Progenitor cell of endocrine pancreas (in vitro differentiated cells): ENCODE results near the gene FAM163A. TPM values are rescaled to one million over a fixed set of nuclear protein-coding genes. Genes with fewer than 3 reads are reported as not detected.
"Not testable (repeated sequence)": the region's sequence is repeated elsewhere in the genome, so short reads cannot be mapped to it uniquely, and the experiment has no call there.

Experiments used
- DNase-seq: peaks from one replicate; pipeline ENCODE4 v3.0.0; 2021; ENCODE audit warnings: low spot score; ENCODE audit not compliant: unreplicated experiment
- H3K27ac Mint-ChIP-seq: 2 replicates; pipeline ENCODE4 v1.8.0; 2021; ENCODE audit warnings: mild to moderate bottlenecking, moderate library complexity, mixed read lengths
- H3K27me3 Mint-ChIP-seq: 2 replicates; pipeline ENCODE4 v1.8.0; 2021; ENCODE audit warnings: mixed read lengths
- H3K36me3 Mint-ChIP-seq: 2 replicates; pipeline ENCODE4 v1.8.0; 2022; ENCODE audit warnings: mixed read lengths; ENCODE audit not compliant: insufficient read depth
- H3K4me1 Mint-ChIP-seq: 2 replicates; pipeline ENCODE4 v1.8.0; 2021; ENCODE audit warnings: low read depth, mixed read lengths
- H3K4me3 Mint-ChIP-seq: 2 replicates; pipeline ENCODE4 v1.8.0; 2021; ENCODE audit warnings: low read depth, mild to moderate bottlenecking, moderate library complexity, mixed read lengths
- H3K9me3 Mint-ChIP-seq: 2 replicates; pipeline ENCODE4 v1.8.0; 2021; ENCODE audit warnings: low read depth, mixed read lengths
- CTCF ChIP-seq: fragments of 200-600 bp; sonication (generic); IDR thresholded peaks from one replicate; pipeline ENCODE4 v1.5.0; 2021; ENCODE audit warnings: antibody characterized with exemption, mild to moderate bottlenecking; ENCODE audit not compliant: unreplicated experiment
- total RNA-seq: library from RNA; stranded (reverse); gene quantifications from 2 replicates; pipeline ENCODE4 v1.2.1, GENCODE V29; 2021

The FAM163A gene
- total RNA-seq, 1 donor from 2014 or later = 1.1 TPM

GRCh38 chr1:179840107-179840506 lies 97.0 kb downstream of the FAM163A start:
- Mint-ChIP-seq H3K4me3 (no peak overlapping the region), H3K9me3 (peaks cover 2% of the 10 kb centered on the region), H3K4me1 (no peaks in the 10 kb centered on the region), H3K27me3 (no peaks in the 10 kb centered on the region), H3K36me3 (peaks cover 11% of the 10 kb centered on the region), H3K27ac (no peak overlapping the region)
- no peak for DNase-seq
- no peak for TF ChIP-seq CTCF

- no peak for DNase-seq
- peaks cover 22% of the 10 kb centered on the region for H3K36me3 Mint-ChIP-seq
- no peaks in the 10 kb centered on the region for H3K9me3 Mint-ChIP-seq
- H3K4me1 Mint-ChIP-seq = no peaks in the 10 kb centered on the region
- no peak overlapping the region for H3K4me3 Mint-ChIP-seq
- no peak overlapping the region for H3K27ac Mint-ChIP-seq
- no peaks in the 10 kb centered on the region for H3K27me3 Mint-ChIP-seq
- TF ChIP-seq CTCF = no peak
Observed at GRCh38 chr1:179848233-179848632, 105.1 kb downstream of the FAM163A start.

GRCh38 chr1:179853102-179853501 lies 110.0 kb downstream of the FAM163A start:
- DNase-seq = no peak
- peaks cover 13% of the 10 kb centered on the region for H3K36me3 Mint-ChIP-seq
- no peak overlapping the region for H3K27ac Mint-ChIP-seq
- H3K9me3 Mint-ChIP-seq = no peaks in the 10 kb centered on the region
- no peak for TF ChIP-seq CTCF
- no peaks in the 10 kb centered on the region for H3K4me1 Mint-ChIP-seq
- H3K27me3 Mint-ChIP-seq = no peaks in the 10 kb centered on the region
- no peak overlapping the region for H3K4me3 Mint-ChIP-seq

GRCh38 chr1:179855831-179856230 lies 112.7 kb downstream of the FAM163A start:
- H3K9me3 Mint-ChIP-seq, H3K36me3 Mint-ChIP-seq, H3K4me1 Mint-ChIP-seq, H3K27ac Mint-ChIP-seq, H3K27me3 Mint-ChIP-seq, H3K4me3 Mint-ChIP-seq, DNase-seq: not testable (repeated sequence)

GRCh38 chr1:179856296-179856695 lies 113.2 kb downstream of the FAM163A start:
- H3K36me3 Mint-ChIP-seq = peaks cover 7% of the 10 kb centered on the region
- H3K9me3 Mint-ChIP-seq = no peaks in the 10 kb centered on the region
- no peak for DNase-seq
- no peak overlapping the region for H3K27ac Mint-ChIP-seq
- H3K27me3 Mint-ChIP-seq = no peaks in the 10 kb centered on the region
- TF ChIP-seq CTCF = no peak
- H3K4me3 Mint-ChIP-seq = no peak overlapping the region
- H3K4me1 Mint-ChIP-seq = no peaks in the 10 kb centered on the region

- DNase-seq = no peak
- no peak overlapping the region for H3K27ac Mint-ChIP-seq
- no peak overlapping the region for H3K4me3 Mint-ChIP-seq
- H3K9me3 Mint-ChIP-seq = no peaks in the 10 kb centered on the region
- peaks cover 7% of the 10 kb centered on the region for H3K36me3 Mint-ChIP-seq
- H3K4me1 Mint-ChIP-seq = no peaks in the 10 kb centered on the region
- TF ChIP-seq CTCF = no peak
- no peaks in the 10 kb centered on the region for H3K27me3 Mint-ChIP-seq
Observed at GRCh38 chr1:179857009-179857408, 113.9 kb downstream of the FAM163A start.
